Smooth muscle cell (in vitro differentiated cells): ENCODE data around the gene LPGAT1. TPM values are rescaled to one million over a fixed set of nuclear protein-coding genes. Genes with fewer than 3 reads are reported as not detected.

Source experiments
- DNase-seq: peaks from one replicate; lab custom pipeline; 2025; ENCODE audit not compliant: unreplicated experiment; lab: John Stamatoyannopoulos, UW
- H2AFZ ChIP-seq: fragments of 200-600 bp; sonication (generic); 2 replicates; pipeline ENCODE4 v1.6.0; 2016; ENCODE audit warnings: antibody characterized with exemption, low read depth, mild to moderate bottlenecking
- H3F3A ChIP-seq: fragments of 200-600 bp; sonication (generic); 2 replicates; pipeline ENCODE4 v1.6.0; 2017; ENCODE audit warnings: antibody characterized with exemption, low read depth
- H3K27ac ChIP-seq: fragments of 200-600 bp; sonication (generic); 2 replicates; pipeline ENCODE4 v1.5.1; 2016; ENCODE audit warnings: low read depth, mild to moderate bottlenecking
- H3K27me3 ChIP-seq: fragments of 200-600 bp; sonication (generic); 2 replicates; pipeline ENCODE4 v1.6.1; 2016; ENCODE audit warnings: low read depth, mild to moderate bottlenecking
- H3K36me3 ChIP-seq: fragments of 200-600 bp; sonication (generic); 2 replicates; pipeline ENCODE4 v1.5.1; 2016; ENCODE audit warnings: low read depth
- H3K4me1 ChIP-seq: fragments of 200-600 bp; sonication (generic); 2 replicates; pipeline ENCODE4 v1.5.1; 2016; ENCODE audit warnings: low read depth
- H3K4me2 ChIP-seq: fragments of 200-600 bp; sonication (generic); 2 replicates; pipeline ENCODE4 v1.6.0; 2016; ENCODE audit warnings: mild to moderate bottlenecking
- H3K4me3 ChIP-seq: fragments of 200-600 bp; sonication (generic); 2 replicates; pipeline ENCODE4 v1.5.1; 2016; ENCODE audit warnings: mild to moderate bottlenecking
- H3K79me2 ChIP-seq: fragments of 200-600 bp; sonication (generic); 2 replicates; pipeline ENCODE4 v1.6.0; 2016; ENCODE audit warnings: low read depth, mild to moderate bottlenecking
- H3K9ac ChIP-seq: fragments of 200-600 bp; sonication (generic); 2 replicates; pipeline ENCODE4 v1.6.0; 2016; ENCODE audit warnings: low read depth
- H3K9me3 ChIP-seq: fragments of 200-600 bp; sonication (generic); replicated peaks from 2 replicates; pipeline ENCODE4 v1.5.1; 2016; ENCODE audit warnings: low read depth
- H4K20me1 ChIP-seq: fragments of 200-600 bp; sonication (generic); 2 replicates; pipeline ENCODE4 v1.6.0; 2016; ENCODE audit warnings: low read depth
- WGBS: methylation state at CpG from one replicate; pipeline ENCODE4 v1.1.7; 2016; ENCODE audit warnings: low lambda C conversion rate; 5-methylcytosine and 5-hydroxymethylcytosine counted together
- polyA plus RNA-seq: library from polyadenylated mRNA; unstranded; fragments of >200 nt; fragmentation: Nextera tagmentation; extraction: Ambion mirVana; gene quantifications from 2 replicates; pipeline ENCODE4 v1.2.1, GENCODE V29; 2016
- total RNA-seq: library from RNA; depleted of rRNA; stranded (reverse); fragments of >200 nt; gene quantifications from 2 replicates; pipeline ENCODE4 v1.2.3, GENCODE V29; 2014
- TF ChIP-seq, protein P1 (sequence below): fragments of 200-600 bp; sonication (generic); IDR thresholded peaks from 2 replicates; pipeline ENCODE4 v1.5.1; 2017; ENCODE audit warnings: borderline replicate concordance, mild to moderate bottlenecking, antibody characterized with exemption; ENCODE audit not compliant: insufficient read depth, poor library complexity, severe bottlenecking

The LPGAT1 gene
- total and polyA plus RNA-seq, 2 experiments from 2014 or later: 12.0 to 39.7 TPM

DNA sequence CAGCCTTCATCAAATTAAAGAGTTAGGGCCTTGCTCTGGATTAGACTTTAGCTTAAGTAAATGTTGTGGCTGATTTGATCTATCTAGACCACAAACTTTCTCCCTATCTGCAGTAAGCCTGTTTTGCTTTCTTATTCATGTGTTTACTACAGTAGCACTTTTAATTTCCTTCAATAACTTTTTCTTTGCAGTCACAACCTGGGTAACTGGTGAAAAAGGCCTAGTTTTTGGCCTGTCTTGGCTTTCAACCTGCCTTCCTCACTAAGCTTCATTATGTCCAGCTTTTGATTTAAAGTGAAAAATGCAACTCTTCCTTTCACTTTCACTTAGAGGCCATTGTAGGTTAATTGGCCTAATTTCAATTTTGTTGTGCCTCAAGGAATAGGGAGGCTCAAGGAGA is 12.5 kb upstream of the LPGAT1 start:
- DNase-seq: no peak
- no peak overlapping the region for H2AFZ ChIP-seq

GRCh38 chr1:211842518-211842917 is 12.0 kb upstream of the LPGAT1 start:
- TF ChIP-seq, protein P1, sequence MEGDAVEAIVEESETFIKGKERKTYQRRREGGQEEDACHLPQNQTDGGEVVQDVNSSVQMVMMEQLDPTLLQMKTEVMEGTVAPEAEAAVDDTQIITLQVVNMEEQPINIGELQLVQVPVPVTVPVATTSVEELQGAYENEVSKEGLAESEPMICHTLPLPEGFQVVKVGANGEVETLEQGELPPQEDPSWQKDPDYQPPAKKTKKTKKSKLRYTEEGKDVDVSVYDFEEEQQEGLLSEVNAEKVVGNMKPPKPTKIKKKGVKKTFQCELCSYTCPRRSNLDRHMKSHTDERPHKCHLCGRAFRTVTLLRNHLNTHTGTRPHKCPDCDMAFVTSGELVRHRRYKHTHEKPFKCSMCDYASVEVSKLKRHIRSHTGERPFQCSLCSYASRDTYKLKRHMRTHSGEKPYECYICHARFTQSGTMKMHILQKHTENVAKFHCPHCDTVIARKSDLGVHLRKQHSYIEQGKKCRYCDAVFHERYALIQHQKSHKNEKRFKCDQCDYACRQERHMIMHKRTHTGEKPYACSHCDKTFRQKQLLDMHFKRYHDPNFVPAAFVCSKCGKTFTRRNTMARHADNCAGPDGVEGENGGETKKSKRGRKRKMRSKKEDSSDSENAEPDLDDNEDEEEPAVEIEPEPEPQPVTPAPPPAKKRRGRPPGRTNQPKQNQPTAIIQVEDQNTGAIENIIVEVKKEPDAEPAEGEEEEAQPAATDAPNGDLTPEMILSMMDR: no peak
- Histone ChIP-seq H3K27ac (no peak overlapping the region), H3K4me2 (no peak overlapping the region), H2AFZ (no peak overlapping the region), H3K9me3 (no peaks in the 10 kb centered on the region), H3F3A (no peaks in the 10 kb centered on the region), H3K27me3 (no peaks in the 10 kb centered on the region), H3K9ac (no peak overlapping the region), H3K36me3 (no peaks in the 10 kb centered on the region), H3K4me1 (no peaks in the 10 kb centered on the region), H3K79me2 (no peaks in the 10 kb centered on the region), H3K4me3 (no peak overlapping the region), H4K20me1 (no peaks in the 10 kb centered on the region)
- 81% methylated on average over 2 of the region's 2 CpGs for WGBS
- DNase-seq: no peak

More for the DNA sequence above, 12.5 kb upstream of the LPGAT1 start:
- Histone ChIP-seq H3K27ac (no peak overlapping the region), H3K4me3 (no peak overlapping the region), H3K79me2 (no peaks in the 10 kb centered on the region), H4K20me1 (no peaks in the 10 kb centered on the region), H3K4me1 (no peaks in the 10 kb centered on the region), H3K9me3 (no peaks in the 10 kb centered on the region), H3K36me3 (no peaks in the 10 kb centered on the region), H3F3A (no peaks in the 10 kb centered on the region), H3K27me3 (no peaks in the 10 kb centered on the region), H3K9ac (no peak overlapping the region), H3K4me2 (no peak overlapping the region)
- TF ChIP-seq, protein P1: no peak

DNA sequence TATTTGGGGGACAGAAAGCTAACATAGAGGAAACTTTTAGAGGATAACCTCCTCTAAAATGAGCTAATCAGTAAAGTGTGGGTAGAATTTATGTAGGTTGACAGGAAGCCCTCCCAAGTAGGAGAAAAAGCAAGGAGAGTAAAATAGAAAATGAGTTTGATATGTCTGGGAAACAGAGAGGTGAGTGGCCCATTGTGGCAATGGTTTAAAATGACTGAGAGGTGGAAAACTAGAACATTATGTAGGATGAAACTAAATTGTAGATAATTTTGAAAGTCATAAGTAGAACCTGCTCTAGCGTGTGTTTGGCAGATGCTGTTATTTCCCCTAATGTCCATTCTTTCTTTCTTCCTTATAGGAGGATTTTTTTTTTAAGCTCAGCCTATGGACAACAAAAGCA is 8.5 kb upstream of the LPGAT1 start:
- Histone ChIP-seq H3K27ac (no peak overlapping the region), H3F3A (no peaks in the 10 kb centered on the region), H3K9ac (no peak overlapping the region), H3K79me2 (no peaks in the 10 kb centered on the region), H3K4me1 (no peaks in the 10 kb centered on the region), H3K4me2 (no peak overlapping the region), H3K9me3 (no peaks in the 10 kb centered on the region), H2AFZ (no peak overlapping the region), H3K36me3 (no peaks in the 10 kb centered on the region), H3K4me3 (no peak overlapping the region), H3K27me3 (no peaks in the 10 kb centered on the region), H4K20me1 (no peaks in the 10 kb centered on the region)
- TF ChIP-seq, protein P1: no peak
- no peak for DNase-seq
- WGBS: 100% methylated on average over 1 of the region's 1 CpG

DNA sequence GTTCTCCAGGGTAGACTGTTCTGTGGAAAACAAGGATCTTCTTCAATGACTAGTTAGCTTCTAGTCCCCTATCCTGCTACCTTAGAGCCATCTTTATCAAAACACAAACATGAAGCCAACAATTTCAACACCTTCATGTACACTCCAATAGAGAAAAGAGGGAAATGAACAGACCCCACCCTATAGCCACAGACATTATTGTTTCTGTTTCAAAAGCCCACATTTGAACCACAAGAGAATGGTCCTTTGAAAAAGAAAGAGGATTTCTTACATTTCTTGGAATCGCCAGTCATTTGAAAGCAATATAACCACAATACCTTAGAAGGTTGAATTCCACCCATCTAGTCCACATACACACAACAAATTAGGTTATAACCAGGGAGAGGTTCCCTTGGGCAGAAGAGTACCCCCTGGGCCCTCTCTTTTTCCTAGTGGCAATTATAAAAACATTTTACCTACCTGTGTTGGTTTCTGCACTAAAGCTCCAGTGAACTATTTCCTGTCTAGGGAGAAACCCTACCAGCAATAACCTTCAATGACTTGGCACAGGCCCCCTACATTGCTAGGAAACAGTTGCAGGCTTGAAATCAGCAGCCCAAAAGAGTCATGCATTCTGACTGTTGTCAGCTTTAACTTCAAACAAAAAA is 2.7 kb upstream of the LPGAT1 start:
- no peak for DNase-seq
- H3K27me3 ChIP-seq: no peaks in the 10 kb centered on the region
- H3K27ac ChIP-seq: no peak overlapping the region
- TF ChIP-seq, protein P1: no peak
- no peaks in the 10 kb centered on the region for H4K20me1 ChIP-seq
- no peaks in the 10 kb centered on the region for H3K36me3 ChIP-seq
- 95% methylated on average over 1 of the region's 1 CpG for WGBS
- H3F3A ChIP-seq: no peaks in the 10 kb centered on the region
- no peak overlapping the region for H3K4me2 ChIP-seq
- no peak overlapping the region for H3K4me3 ChIP-seq
- peaks cover 10% of the 10 kb centered on the region for H3K79me2 ChIP-seq
- peaks cover 8% of the 10 kb centered on the region for H3K4me1 ChIP-seq
- no peak overlapping the region for H2AFZ ChIP-seq
- no peaks in the 10 kb centered on the region for H3K9me3 ChIP-seq
- no peak overlapping the region for H3K9ac ChIP-seq
